H9 (cell line): Measurements from ENCODE around the gene SOX11. TPM values are rescaled to one million over a fixed set of nuclear protein-coding genes. Genes with fewer than 3 reads are reported as not detected.
A peak's percentile ranks its signal among the peaks of the same experiment; 100 is the strongest.

Source experiments
- DNase-seq: peaks from one replicate; pipeline ENCODE4 v3.0.0-alpha.2; 2017
- H2AFZ ChIP-seq: one replicate; pipeline ENCODE4 v1.6.1; 2013; ENCODE audit warnings: mild to moderate bottlenecking, low read length, control low read depth, moderate library complexity
- H2AK5ac ChIP-seq: 2 replicates; pipeline ENCODE4 v1.6.1; 2013; ENCODE audit warnings: low read length, control low read depth, mixed read lengths; ENCODE audit not compliant: insufficient read length
- H2BK120ac ChIP-seq: one replicate; pipeline ENCODE4 v1.6.1; 2013; ENCODE audit warnings: low read depth, mild to moderate bottlenecking, low read length, control low read depth, inconsistent platforms; ENCODE audit not compliant: poor library complexity, severe bottlenecking
- H2BK12ac ChIP-seq: 2 replicates; pipeline ENCODE4 v1.6.1; 2013; ENCODE audit warnings: low read length, control low read depth, mixed read lengths, low read depth; ENCODE audit not compliant: insufficient read length
- H2BK15ac ChIP-seq: 2 replicates; pipeline ENCODE4 v1.6.1; 2013; ENCODE audit warnings: low read depth, low read length, control low read depth
- H2BK20ac ChIP-seq: one replicate; pipeline ENCODE4 v1.6.1; 2013; ENCODE audit warnings: low read depth, mild to moderate bottlenecking, low read length, control low read depth, inconsistent platforms; ENCODE audit not compliant: poor library complexity, severe bottlenecking
- H2BK5ac ChIP-seq: 2 replicates; pipeline ENCODE4 v1.6.1; 2013; ENCODE audit warnings: low read length, control low read depth, mixed read lengths; ENCODE audit not compliant: insufficient read length
- H3K14ac ChIP-seq: 2 replicates; pipeline ENCODE4 v1.6.1; 2013; ENCODE audit warnings: low read length, control low read depth; ENCODE audit not compliant: insufficient read depth
- H3K18ac ChIP-seq: 2 replicates; pipeline ENCODE4 v1.6.1; 2013; ENCODE audit warnings: low read depth, mild to moderate bottlenecking, mixed read lengths, low read length, control low read depth; ENCODE audit not compliant: insufficient read length
- H3K23ac ChIP-seq: 2 replicates; pipeline ENCODE4 v1.6.1; 2013; ENCODE audit warnings: low read length, control low read depth, mixed read lengths, low read depth; ENCODE audit not compliant: insufficient read length
- H3K23me2 ChIP-seq: 2 replicates; pipeline ENCODE4 v1.6.1; 2013; ENCODE audit warnings: low read depth, mild to moderate bottlenecking, mixed read lengths, low read length, control low read depth; ENCODE audit not compliant: insufficient read length, poor library complexity, severe bottlenecking
- H3K27ac ChIP-seq: 2 replicates; pipeline ENCODE4 v1.5.1; 2013; ENCODE audit warnings: low read length, control low read depth, mixed read lengths, low read depth; ENCODE audit not compliant: insufficient read length
- H3K27me3 ChIP-seq: 2 replicates; pipeline ENCODE4 v1.6.1; 2013; ENCODE audit warnings: low read length, control low read depth, inconsistent platforms; ENCODE audit not compliant: insufficient read depth
- H3K4ac ChIP-seq: 2 replicates; pipeline ENCODE4 v1.6.1; 2013; ENCODE audit warnings: low read depth, mild to moderate bottlenecking, control low read depth, inconsistent platforms, low read length, moderate library complexity
- H3K4me1 ChIP-seq: 2 replicates; pipeline ENCODE4 v1.6.1; 2013; ENCODE audit warnings: low read length, control low read depth, inconsistent platforms; ENCODE audit not compliant: insufficient read depth
- H3K4me2 ChIP-seq: 2 replicates; pipeline ENCODE4 v1.6.1; 2013; ENCODE audit warnings: low read length, control low read depth, mixed read lengths; ENCODE audit not compliant: insufficient read length, insufficient read depth
- H3K56ac ChIP-seq: 2 replicates; pipeline ENCODE4 v1.6.1; 2013; ENCODE audit warnings: low read depth, mild to moderate bottlenecking, mixed read lengths, low read length, control low read depth; ENCODE audit not compliant: insufficient read length
- H3K79me1 ChIP-seq: 2 replicates; pipeline ENCODE4 v1.6.1; 2013; ENCODE audit warnings: low read depth, mild to moderate bottlenecking, moderate library complexity, low read length, control low read depth, inconsistent platforms; ENCODE audit not compliant: insufficient read depth, poor library complexity, severe bottlenecking
- H3K79me2 ChIP-seq: 2 replicates; pipeline ENCODE4 v1.6.1; 2013; ENCODE audit warnings: low read length, control low read depth, inconsistent platforms; ENCODE audit not compliant: insufficient read depth
- H3K9ac ChIP-seq: 2 replicates; pipeline ENCODE4 v1.6.1; 2013; ENCODE audit warnings: low read length, control low read depth, mixed read lengths; ENCODE audit not compliant: insufficient read length; ENCODE audit errors: extremely low read depth
- H3K9me3 ChIP-seq: one replicate; pipeline ENCODE4 v1.6.1; 2013; ENCODE audit warnings: low read depth, low read length, inconsistent platforms; ENCODE audit not compliant: control insufficient read depth
- H3T11ph ChIP-seq: one replicate; pipeline ENCODE4 v1.6.1; 2013; ENCODE audit warnings: mild to moderate bottlenecking, low read length, control low read depth, inconsistent platforms
- H4K20me1 ChIP-seq: one replicate; pipeline ENCODE4 v1.6.1; 2013; ENCODE audit not compliant: control insufficient read depth, insufficient read length, insufficient read depth
- H4K5ac ChIP-seq: 2 replicates; pipeline ENCODE4 v1.6.1; 2013; ENCODE audit warnings: low read depth, mild to moderate bottlenecking, mixed read lengths, low read length, control low read depth; ENCODE audit not compliant: insufficient read length
- H4K8ac ChIP-seq: replicated peaks from 2 replicates; pipeline ENCODE4 v1.6.1; 2013; ENCODE audit warnings: low read length, control low read depth, mixed read lengths, low read depth; ENCODE audit not compliant: insufficient read length
- H4K91ac ChIP-seq: 2 replicates; pipeline ENCODE4 v1.6.1; 2013; ENCODE audit warnings: low read depth, mild to moderate bottlenecking, moderate library complexity, mixed read lengths, low read length, control low read depth; ENCODE audit not compliant: insufficient read length
- H3K27ac Mint-ChIP-seq, 3 experiments: 2 replicates in 2 of 3; 3 replicates in 1 of 3; pipeline ENCODE4 v1.8.0; 2020 to 2021; ENCODE audit warnings: mixed read lengths in 3 of 3, mild to moderate bottlenecking in 1 of 3, moderate library complexity in 1 of 3
- H3K27me3 Mint-ChIP-seq: 2 replicates; pipeline ENCODE4 v1.8.0; 2021; ENCODE audit warnings: low read depth, mild to moderate bottlenecking, moderate library complexity, mixed read lengths
- H3K36me3 Mint-ChIP-seq, 3 experiments: 2 replicates in 2 of 3; 3 replicates in 1 of 3; pipeline ENCODE4 v1.8.0; 2020 to 2021; ENCODE audit warnings: low read depth in 3 of 3, mixed read lengths in 3 of 3; ENCODE audit not compliant: insufficient read depth in 1 of 3
- H3K4me1 Mint-ChIP-seq, 2 experiments: 2 replicates each; pipeline ENCODE4 v1.8.0; 2020; ENCODE audit warnings: mixed read lengths in 2 of 2
- H3K4me3 Mint-ChIP-seq, 2 experiments: 2 replicates in 1 of 2; 3 replicates in 1 of 2; pipeline ENCODE4 v1.8.0; 2020 to 2021; ENCODE audit warnings: mild to moderate bottlenecking in 2 of 2, mixed read lengths in 2 of 2, moderate library complexity in 1 of 2
- H3K9me3 Mint-ChIP-seq, 2 experiments: 2 replicates in 1 of 2; 3 replicates in 1 of 2; pipeline ENCODE4 v1.8.0; 2020; ENCODE audit warnings: mild to moderate bottlenecking in 2 of 2, mixed read lengths in 2 of 2, moderate library complexity in 1 of 2
- CTCF ChIP-seq: fragments of 200-600 bp; sonication (generic); conservative IDR thresholded peaks from 3 replicates; pipeline ENCODE4 v1.8.0; 2021; ENCODE audit warnings: antibody characterized with exemption, mild to moderate bottlenecking
- WGBS: extraction: QIAGEN DNeasy Blood & Tissue Kit; methylation state at CpG from one replicate; pipeline ENCODE4 v1.1.7; 2013; ENCODE audit warnings: missing lambda C conversion rate, low lambda C conversion rate, mixed read lengths; ENCODE audit not compliant: insufficient read length; ENCODE audit errors: extremely low coverage; 5-methylcytosine and 5-hydroxymethylcytosine counted together
- total RNA-seq: library from RNA; stranded (reverse); gene quantifications from 2 replicates; pipeline ENCODE4 v1.2.1, GENCODE V29; 2021

SOX11 gene
- total RNA-seq, 1 experiment from 2014 or later: 43.8 TPM

GRCh38 chr2:5691221-5691984, 781 bp upstream of the SOX11 start:
- Histone ChIP-seq H2BK5ac (no peak overlapping the region), H2AK5ac (no peak overlapping the region), H3K4ac (no peak overlapping the region; the same call in 1 of the 2 replicates), H3T11ph (no peak overlapping the region), H2BK12ac (no peak overlapping the region), H3K4me2 (peak overlapping the region; percentile 85), H4K20me1 (no peaks in the 10 kb centered on the region), H2AFZ (no peak overlapping the region), H3K79me1 (no peaks in the 10 kb centered on the region), H3K14ac (peak overlapping the region; percentile 89; the same call in 1 of the 2 replicates), H4K8ac (no peak overlapping the region), H4K5ac (no peak overlapping the region), H2BK120ac (peak overlapping the region; percentile 83), H3K56ac (no peak overlapping the region), H3K79me2 (peaks cover 8% of the 10 kb centered on the region; the same call in 1 of the 2 replicates), H2BK15ac (no peak overlapping the region), H2BK20ac (no peak overlapping the region), H3K27me3 (no peaks in the 10 kb centered on the region), H3K23me2 (peaks cover 10% of the 10 kb centered on the region), H3K23ac (no peak overlapping the region), H4K91ac (no peak overlapping the region), H3K9ac (peak overlapping the region; percentile 93), H3K4me1 (no peaks in the 10 kb centered on the region), H3K9me3 (no peaks in the 10 kb centered on the region), H3K27ac (no peak overlapping the region), H3K18ac (peak overlapping the region; percentile 88)
- Mint-ChIP-seq H3K9me3 (peaks cover 0 to 2% of the 10 kb centered on the region in 2 experiments; a peak in 2 of 5 replicates), H3K36me3 (peaks cover 4 to 24% (median 12%) of the 10 kb centered on the region in 3 experiments), H3K27me3 (no peaks in the 10 kb centered on the region; the same call in none of the 2 replicates), H3K4me3 (peak overlapping the region; percentile 91 to 97), H3K4me1 (peaks cover 12 to 26% of the 10 kb centered on the region in 2 experiments), H3K27ac (peak overlapping the region; percentile 96 to 97 (median 97); a peak in 6 of 7 replicates)
- peak; percentile 35; the same call in 2 of the 3 replicates for TF ChIP-seq CTCF
- peak; percentile 81 for DNase-seq
- no CpG with 5 or more reads among the region's 83 CpGs for WGBS
